ENCODE results near the gene SPTLC3.

DNA sequence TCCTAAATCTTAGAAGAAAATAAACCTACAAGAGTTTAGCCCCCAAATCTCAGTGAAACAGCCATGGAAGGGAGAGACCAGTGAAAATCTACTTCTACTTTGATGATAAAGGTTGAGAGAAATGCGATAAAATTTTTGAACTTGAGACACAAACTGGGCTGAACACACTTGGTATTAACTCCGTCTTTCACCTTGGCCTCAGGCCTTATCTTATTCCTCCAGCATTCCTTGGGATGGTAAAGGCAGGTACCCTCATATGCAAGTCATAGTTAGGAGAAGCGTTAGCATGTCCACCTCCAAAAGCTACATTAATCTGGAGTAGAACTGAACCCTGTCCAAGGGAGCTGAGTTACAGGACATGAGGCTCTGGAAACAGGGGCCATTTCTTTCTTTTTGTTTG, 1.2 kb upstream of the SPTLC3 start:
- TF ChIP-seq, protein P1, sequence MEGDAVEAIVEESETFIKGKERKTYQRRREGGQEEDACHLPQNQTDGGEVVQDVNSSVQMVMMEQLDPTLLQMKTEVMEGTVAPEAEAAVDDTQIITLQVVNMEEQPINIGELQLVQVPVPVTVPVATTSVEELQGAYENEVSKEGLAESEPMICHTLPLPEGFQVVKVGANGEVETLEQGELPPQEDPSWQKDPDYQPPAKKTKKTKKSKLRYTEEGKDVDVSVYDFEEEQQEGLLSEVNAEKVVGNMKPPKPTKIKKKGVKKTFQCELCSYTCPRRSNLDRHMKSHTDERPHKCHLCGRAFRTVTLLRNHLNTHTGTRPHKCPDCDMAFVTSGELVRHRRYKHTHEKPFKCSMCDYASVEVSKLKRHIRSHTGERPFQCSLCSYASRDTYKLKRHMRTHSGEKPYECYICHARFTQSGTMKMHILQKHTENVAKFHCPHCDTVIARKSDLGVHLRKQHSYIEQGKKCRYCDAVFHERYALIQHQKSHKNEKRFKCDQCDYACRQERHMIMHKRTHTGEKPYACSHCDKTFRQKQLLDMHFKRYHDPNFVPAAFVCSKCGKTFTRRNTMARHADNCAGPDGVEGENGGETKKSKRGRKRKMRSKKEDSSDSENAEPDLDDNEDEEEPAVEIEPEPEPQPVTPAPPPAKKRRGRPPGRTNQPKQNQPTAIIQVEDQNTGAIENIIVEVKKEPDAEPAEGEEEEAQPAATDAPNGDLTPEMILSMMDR (IDR thresholded peaks at IDR 0.05; ENCODE audit: poor library complexity), result no peak
- no peak for TF ChIP-seq EZH2phosphoT487 (IDR thresholded peaks at IDR 0.05; ENCODE audit: low read depth, severe bottlenecking, unreplicated experiment)
